Left ventricle myocardium inferior (tissue), 1 donor: Measurements from ENCODE around the gene C8B. TPM values are rescaled to one million over a fixed set of nuclear protein-coding genes. Genes with fewer than 3 reads are reported as not detected.

Experiments
- DNase-seq: peaks from one replicate; pipeline ENCODE4 v3.0.0-alpha.2; 2020
- H3K27ac ChIP-seq: fragments of 200-600 bp; replicated peaks from 2 replicates; pipeline ENCODE4 v1.8.0; 2021
- H3K27me3 ChIP-seq: fragments of 200-600 bp; 2 replicates; pipeline ENCODE4 v1.8.0; 2021; ENCODE audit warnings: low read depth
- H3K36me3 ChIP-seq: fragments of 200-600 bp; 2 replicates; pipeline ENCODE4 v1.8.0; 2021
- H3K4me1 ChIP-seq: fragments of 200-600 bp; 2 replicates; pipeline ENCODE4 v1.8.0; 2021
- H3K4me3 ChIP-seq: fragments of 200-600 bp; 2 replicates; pipeline ENCODE4 v1.8.0; 2021; ENCODE audit warnings: mild to moderate bottlenecking, moderate library complexity
- H3K9me3 ChIP-seq: fragments of 200-600 bp; replicated peaks from 2 replicates; pipeline ENCODE4 v1.8.0; 2021
- CTCF ChIP-seq: fragments of 200-600 bp; IDR thresholded peaks from 2 replicates; pipeline ENCODE4 v1.8.0; 2021; ENCODE audit warnings: antibody characterized with exemption, mild to moderate bottlenecking, borderline replicate concordance
- intact Hi-C: fragments of 100-400 bp; cut with micrococcal nuclease; formaldehyde crosslinking; loops from one replicate; pipeline ENCODE4 v1.11.0; 2022
- total RNA-seq: library from RNA; stranded (reverse); fragmentation: NEBNext Ultra II Directional; extraction: Animal tissue kit (Norgen Biotek cat#: 25700); gene quantifications from one replicate; pipeline ENCODE4 v1.2.1, GENCODE V29; 2021
- donor health status: DM: no; HTN: yes; CAD: no; lungs with severe emphysema.

The C8B gene
- total RNA-seq, 1 donor from 2014 or later: not detected

GRCh38 chr1:56933606-56934005, 32.2 kb downstream of the C8B start:
- H3K4me1 ChIP-seq: no peaks in the 10 kb centered on the region
- intact Hi-C loops: no loop called here
- no peaks in the 10 kb centered on the region for H3K9me3 ChIP-seq
- DNase-seq: no peak
- no peaks in the 10 kb centered on the region for H3K36me3 ChIP-seq
- H3K27me3 ChIP-seq: peaks cover 9% of the 10 kb centered on the region
- no peak overlapping the region for H3K27ac ChIP-seq
- H3K4me3 ChIP-seq: no peak overlapping the region
- no peak for TF ChIP-seq CTCF

DNA sequence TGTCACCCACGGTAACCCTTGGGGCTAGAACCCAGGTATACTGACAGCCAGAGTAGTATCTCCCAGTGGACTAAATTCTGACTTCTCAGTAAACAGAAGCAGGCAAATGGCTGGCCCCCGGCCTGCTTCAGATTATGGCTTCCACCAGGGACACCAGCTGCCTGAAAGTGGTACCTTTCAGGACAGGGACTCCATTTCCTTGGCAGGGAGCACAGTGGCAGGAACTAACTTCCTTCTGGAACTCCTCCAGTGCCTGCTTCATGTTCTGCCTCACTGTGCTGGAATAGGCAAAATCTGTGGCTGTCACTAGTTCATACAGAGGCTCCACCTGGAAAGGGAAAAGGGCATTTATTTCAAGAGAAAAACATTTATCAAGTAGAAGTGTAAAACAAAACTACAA, 32.7 kb downstream of the C8B start:
- Histone ChIP-seq H3K4me1 (no peaks in the 10 kb centered on the region), H3K4me3 (no peak overlapping the region), H3K27ac (no peak overlapping the region), H3K27me3 (peaks cover 6% of the 10 kb centered on the region), H3K36me3 (no peaks in the 10 kb centered on the region), H3K9me3 (no peaks in the 10 kb centered on the region)
- intact Hi-C loops: no loop called here
- TF ChIP-seq CTCF: no peak
- DNase-seq: no peak

GRCh38 chr1:56931686-56932085, 34.1 kb downstream of the C8B start:
- DNase-seq: no peak
- Histone ChIP-seq H3K36me3 (no peaks in the 10 kb centered on the region), H3K9me3 (no peaks in the 10 kb centered on the region), H3K4me3 (no peak overlapping the region), H3K27me3 (peaks cover 6% of the 10 kb centered on the region), H3K27ac (no peak overlapping the region), H3K4me1 (no peaks in the 10 kb centered on the region)
- TF ChIP-seq CTCF: no peak
- intact Hi-C loops: no loop called here

DNA sequence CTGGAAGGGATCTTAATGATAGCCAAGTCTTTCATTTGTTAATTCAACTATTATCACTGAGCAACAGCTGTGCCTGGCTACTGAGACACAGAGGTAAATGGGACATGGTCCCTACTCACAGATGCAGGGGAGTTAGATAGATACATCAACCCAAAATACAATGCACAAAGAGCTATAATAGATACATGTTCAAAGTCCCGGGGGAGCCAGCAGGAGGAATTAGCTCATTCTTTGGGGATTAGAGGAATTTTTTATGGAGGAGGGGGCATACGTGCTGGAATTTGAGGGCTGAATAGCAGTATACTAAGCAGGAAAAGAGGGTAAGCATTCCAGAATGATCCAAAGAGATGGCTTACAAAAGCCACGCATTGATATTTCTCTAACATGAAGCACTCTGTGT, 34.6 kb downstream of the C8B start:
- no peaks in the 10 kb centered on the region for H3K4me1 ChIP-seq
- intact Hi-C loops: no loop called here

GRCh38 chr1:56929492-56929891, 36.3 kb downstream of the C8B start:
- Histone ChIP-seq H3K9me3 (no peaks in the 10 kb centered on the region), H3K4me3 (no peak overlapping the region), H3K27ac (no peak overlapping the region), H3K27me3 (no peaks in the 10 kb centered on the region), H3K36me3 (no peaks in the 10 kb centered on the region), H3K4me1 (no peaks in the 10 kb centered on the region)
- intact Hi-C loops: no loop called here
- DNase-seq: no peak
- no peak for TF ChIP-seq CTCF

More for the DNA sequence above, 34.6 kb downstream of the C8B start:
- TF ChIP-seq CTCF: no peak
- H3K9me3 ChIP-seq: no peaks in the 10 kb centered on the region
- H3K36me3 ChIP-seq: no peaks in the 10 kb centered on the region
- peaks cover 5% of the 10 kb centered on the region for H3K27me3 ChIP-seq
- no peak for DNase-seq
- H3K4me3 ChIP-seq: no peak overlapping the region
- H3K27ac ChIP-seq: no peak overlapping the region

- no peak for TF ChIP-seq CTCF
- Histone ChIP-seq H3K27me3 (no peaks in the 10 kb centered on the region), H3K36me3 (no peaks in the 10 kb centered on the region), H3K4me1 (no peaks in the 10 kb centered on the region), H3K9me3 (no peaks in the 10 kb centered on the region), H3K4me3 (no peak overlapping the region), H3K27ac (no peak overlapping the region)
- DNase-seq: no peak
- intact Hi-C loops: no loop called here
Observed at GRCh38 chr1:56927986-56928385, 37.8 kb downstream of the C8B start.
